Measurements from ENCODE around the gene TTC1.
A peak's percentile ranks its signal among the peaks of the same experiment; 100 is the strongest.
"Not testable (repeated sequence)": the region's sequence is repeated elsewhere in the genome, so short reads cannot be mapped to it uniquely, and the experiment has no call there.

Gene TTC1

GRCh38 chr5:160044391-160044804, 35.5 kb downstream of the TTC1 start:
- DNase-seq = no peak

DNA sequence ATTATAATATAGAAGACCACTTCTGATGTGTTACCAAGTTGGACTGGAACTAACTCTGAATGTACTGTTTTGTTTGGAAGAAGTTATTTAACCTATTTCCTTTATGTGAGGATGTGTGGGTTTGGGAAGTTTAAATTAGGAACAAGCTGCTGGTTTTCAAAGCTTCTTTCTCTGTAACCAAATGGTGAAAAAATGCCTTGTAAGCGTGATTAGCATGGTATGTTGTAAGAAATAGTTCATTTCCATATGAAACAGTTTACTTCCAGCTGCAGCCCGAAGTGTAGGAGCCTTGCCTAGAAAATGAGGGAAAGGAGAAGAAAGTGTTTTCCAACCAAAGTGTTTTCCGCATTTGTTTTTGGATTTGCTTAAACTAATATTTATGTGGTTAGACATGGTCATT, 36.0 kb downstream of the TTC1 start:
- DNase-seq = no peak

- no peak for DNase-seq
Measured at GRCh38 chr5:160047423-160047822, 38.5 kb downstream of the TTC1 start.

- DNase-seq = no peak
Measured at GRCh38 chr5:160048131-160048530, 39.2 kb downstream of the TTC1 start.

GRCh38 chr5:160049099-160049498, 40.2 kb downstream of the TTC1 start:
- no peak for DNase-seq

DNA sequence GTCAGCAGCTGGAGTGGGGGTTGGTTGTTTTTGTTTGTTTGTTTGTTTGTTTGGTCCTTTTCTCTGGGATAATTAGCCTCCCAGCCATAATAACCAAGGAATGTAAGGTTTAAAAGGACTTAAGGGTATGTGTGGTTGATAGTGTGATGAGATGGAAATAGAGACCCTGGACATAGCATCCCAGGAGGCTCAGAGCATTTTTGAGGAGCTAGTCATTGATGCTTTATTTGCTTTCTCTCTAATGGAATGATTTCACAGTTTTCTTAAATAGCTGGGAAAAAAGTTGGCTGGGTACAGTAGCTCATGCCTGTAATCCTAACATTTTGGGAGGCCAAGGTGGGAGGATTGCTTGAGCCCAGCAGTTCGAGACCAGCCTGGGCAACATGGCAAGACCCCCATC, 45.1 kb downstream of the TTC1 start:
- no peak for DNase-seq

- DNase-seq = no peak
Measured at GRCh38 chr5:160054831-160055230, 45.9 kb downstream of the TTC1 start.

DNA sequence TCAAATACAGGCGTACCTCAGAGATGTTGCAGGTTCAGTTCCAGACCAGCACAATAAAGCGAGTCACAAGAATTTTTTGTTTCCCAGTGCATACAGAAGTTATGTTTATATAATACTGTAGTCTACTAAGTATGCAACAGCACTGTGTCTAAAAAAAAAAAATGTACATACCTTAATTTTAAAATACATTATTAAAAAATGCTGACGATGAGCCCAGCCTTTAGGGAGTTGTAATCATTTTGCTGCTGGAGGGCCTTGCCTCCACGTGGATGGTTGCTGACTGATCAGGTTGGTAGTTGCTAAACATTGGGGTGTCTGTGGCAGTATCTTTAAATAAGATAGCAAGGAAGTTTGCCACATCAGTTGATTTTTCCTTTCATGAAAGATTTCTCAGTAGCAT, 48.3 kb downstream of the TTC1 start:
- DNase-seq = no peak

GRCh38 chr5:160060001-160060400, 51.1 kb downstream of the TTC1 start:
- no peak for DNase-seq

GRCh38 chr5:160061770-160062169, 52.8 kb downstream of the TTC1 start:
- DNase-seq = no peak

GRCh38 chr5:160064417-160064810, 55.5 kb downstream of the TTC1 start:
- peak; percentile 0 for DNase-seq

DNA sequence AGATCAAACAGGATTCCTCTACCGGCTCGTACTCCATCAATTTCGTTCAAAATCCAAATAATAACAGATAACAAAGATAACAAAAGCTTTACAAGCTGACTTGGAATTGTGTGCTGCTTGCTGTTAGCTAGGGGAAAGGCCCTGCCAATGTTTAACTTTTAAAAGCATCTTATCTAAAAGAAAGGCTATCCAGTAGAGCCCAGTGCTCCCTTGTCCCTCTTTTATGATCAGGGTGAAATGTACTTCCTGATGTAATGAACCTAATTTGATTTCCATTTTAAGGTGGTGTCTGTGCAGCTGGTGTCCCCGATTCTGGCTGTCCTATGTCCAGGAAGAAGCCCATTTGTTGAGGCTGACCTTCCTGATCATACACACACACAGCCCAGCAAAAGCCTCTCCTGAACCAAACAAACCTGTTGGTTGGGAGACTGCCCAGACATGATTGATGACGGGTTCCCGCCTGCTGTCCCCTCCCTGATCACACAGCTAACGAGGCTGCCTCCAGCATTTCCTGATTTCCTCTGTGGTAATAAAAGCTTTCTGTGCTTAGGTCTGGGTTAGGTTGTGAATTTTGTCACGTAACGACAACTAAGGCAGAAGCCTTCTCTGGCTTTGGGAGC, 56.2 kb downstream of the TTC1 start:
- peak; percentile 80 for DNase-seq

GRCh38 chr5:160069120-160069519, 60.2 kb downstream of the TTC1 start:
- DNase-seq = not testable (repeated sequence)

- no peak for DNase-seq
Measured at GRCh38 chr5:160071516-160071915, 62.6 kb downstream of the TTC1 start.

DNA sequence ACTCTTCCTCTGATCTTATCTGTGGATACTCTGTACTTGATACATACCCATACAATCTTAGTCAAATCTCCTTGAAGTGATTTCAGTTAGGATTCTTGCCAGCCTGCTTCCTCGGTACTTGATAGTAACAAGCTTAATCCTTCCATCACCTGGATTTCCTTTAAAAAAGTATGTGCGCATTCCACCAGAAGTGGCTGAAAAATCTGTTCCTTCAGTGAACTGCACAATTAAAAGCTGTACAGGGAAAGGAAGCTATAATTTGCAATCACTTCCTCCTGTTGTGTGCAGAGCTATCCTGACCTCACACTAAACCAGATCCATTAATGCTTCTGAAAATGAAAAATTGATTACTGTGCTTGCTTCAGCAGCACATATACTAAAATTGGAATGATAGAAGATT, 63.0 kb downstream of the TTC1 start:
- no peak for DNase-seq

DNA sequence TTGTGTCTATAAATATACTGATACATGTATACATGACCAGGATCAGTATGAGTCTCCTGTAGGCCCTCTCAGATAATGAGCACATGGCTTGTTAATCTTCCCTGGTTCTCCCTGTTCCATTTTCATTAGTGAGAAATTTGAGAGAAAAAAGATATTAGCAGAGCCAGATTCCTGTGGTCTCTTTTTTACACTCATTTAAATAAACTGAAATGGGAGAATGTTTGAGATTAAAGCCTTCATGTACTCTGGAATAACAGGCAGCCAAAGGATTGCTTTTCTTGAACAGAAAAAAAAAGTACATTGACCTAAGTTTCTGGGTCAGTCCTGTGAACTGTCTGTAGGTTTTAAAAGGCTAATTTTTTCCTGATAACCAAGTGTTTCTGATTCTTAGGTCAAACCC, 66.1 kb downstream of the TTC1 start:
- DNase-seq = no peak

GRCh38 chr5:160076997-160077396, 68.1 kb downstream of the TTC1 start:
- DNase-seq = no peak

DNA sequence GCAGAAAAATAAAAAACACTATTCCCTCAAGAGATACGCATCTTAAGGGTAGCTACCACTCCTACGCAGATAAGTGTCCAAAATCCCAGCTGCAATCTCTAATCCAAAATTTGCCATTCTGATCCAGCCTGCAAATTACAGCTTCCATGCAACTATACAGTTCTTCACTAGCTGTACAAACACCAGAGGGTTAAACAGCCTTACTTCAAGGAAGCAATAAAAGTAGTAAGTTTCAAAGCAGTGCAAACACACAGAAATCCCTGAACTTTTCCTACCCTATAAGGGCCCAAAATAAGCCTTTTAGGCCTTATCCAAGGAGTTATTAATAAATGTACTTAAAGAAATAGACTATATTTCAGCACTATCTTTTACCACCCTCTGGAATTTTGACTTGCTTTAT, 70.8 kb downstream of the TTC1 start:
- DNase-seq = no peak

- no peak for DNase-seq
Measured at GRCh38 chr5:160081495-160081894, 72.6 kb downstream of the TTC1 start.

DNA sequence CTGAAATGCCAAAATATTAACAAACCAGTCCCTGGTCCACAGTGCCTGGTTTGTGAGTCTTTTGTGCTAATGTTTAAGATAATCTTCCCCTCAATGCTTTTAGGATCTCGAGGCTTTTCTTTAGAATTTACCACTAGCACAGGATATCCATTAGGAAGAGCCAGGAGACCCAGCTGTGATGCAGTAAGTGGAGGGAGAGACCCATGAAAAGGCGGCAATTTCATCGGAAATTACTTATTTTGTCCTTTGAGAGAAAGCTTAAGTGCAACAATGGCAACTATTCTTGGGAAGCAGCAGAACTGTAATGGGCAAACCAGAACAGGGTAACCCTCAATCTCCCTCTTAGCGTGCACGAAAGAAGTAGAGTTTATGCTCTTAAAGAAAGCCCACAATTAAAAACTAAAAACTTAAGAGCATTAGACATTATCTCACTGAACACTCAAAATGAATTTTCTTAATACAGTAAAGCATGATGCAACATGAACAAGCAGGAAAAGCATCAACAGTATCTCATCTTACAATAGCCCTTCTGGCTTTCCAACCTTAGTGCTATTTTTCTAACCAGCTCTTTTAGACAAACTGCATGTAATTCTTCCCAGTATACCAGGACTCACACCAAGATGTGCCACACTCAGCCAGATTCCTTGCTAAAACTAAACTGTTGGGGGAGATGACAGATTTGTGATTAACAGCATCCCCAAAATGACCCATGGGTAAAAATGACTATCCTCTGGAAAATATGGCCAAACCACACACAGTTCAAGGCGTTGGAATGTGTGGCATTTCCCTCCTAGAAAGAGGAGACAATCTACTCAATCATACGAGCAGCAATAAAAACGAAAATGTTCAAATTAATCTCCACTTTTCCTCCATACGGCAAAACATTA, 73.9 kb downstream of the TTC1 start:
- DNase-seq = no peak

- DNase-seq = no peak
Measured at GRCh38 chr5:160083501-160083900, 74.6 kb downstream of the TTC1 start.

- DNase-seq = no peak
Measured at GRCh38 chr5:160084144-160084543, 75.2 kb downstream of the TTC1 start.

GRCh38 chr5:160087199-160087598, 78.3 kb downstream of the TTC1 start:
- DNase-seq = no peak

GRCh38 chr5:160088805-160089204, 79.9 kb downstream of the TTC1 start:
- no peak for DNase-seq

DNA sequence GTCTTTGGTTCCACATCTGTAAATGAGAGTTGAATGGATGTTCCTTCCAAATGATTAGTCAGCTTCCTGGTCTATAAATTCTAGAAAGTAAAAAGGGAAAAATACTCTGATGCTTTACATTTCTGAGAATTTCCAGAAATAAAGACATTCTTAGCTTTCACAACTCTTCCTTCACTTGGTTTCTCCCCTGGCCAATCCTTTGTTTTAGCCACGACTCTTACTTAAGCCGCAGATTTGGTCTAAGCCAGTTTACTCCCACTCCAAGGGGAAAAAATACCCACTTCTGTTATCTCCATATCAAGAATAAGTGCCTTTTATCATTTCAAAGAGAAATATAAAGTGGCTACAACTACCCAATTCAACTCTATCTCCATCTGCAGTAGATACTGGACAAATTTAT, 80.6 kb downstream of the TTC1 start:
- DNase-seq = no peak
